Transverse colon (tissue), 4 donors: ENCODE measurements around the gene RPS15. TPM values are rescaled to one million over a fixed set of nuclear protein-coding genes. Genes with fewer than 3 reads are reported as not detected.
A peak's percentile ranks its signal among the peaks of the same experiment; 100 is the strongest.

Experiments used
- DNase-seq: peaks from one replicate; pipeline ENCODE4 v3.0.0-alpha.2; 2019
- H3K27ac ChIP-seq, 4 donors: fragments of 200-600 bp; sonication (generic); 2 replicates each; pipeline ENCODE4 v1.5.1; 2016 to 2018; ENCODE audit warnings: inconsistent platforms in 4 of 4
- H3K27me3 ChIP-seq: fragments of 200-600 bp; sonication (generic); 2 replicates; pipeline ENCODE4 v1.5.1; 2017; ENCODE audit warnings: inconsistent platforms
- H3K36me3 ChIP-seq, 4 donors: fragments of 200-600 bp; sonication (generic); 2 replicates each; pipeline ENCODE4 v1.5.1; 2017 to 2019; ENCODE audit warnings: inconsistent platforms in 4 of 4
- H3K4me1 ChIP-seq, 4 donors: fragments of 200-600 bp; sonication (generic); 2 replicates each; pipeline ENCODE4 v1.5.1; 2017 to 2020; ENCODE audit warnings: inconsistent platforms in 4 of 4
- H3K4me3 ChIP-seq, 4 donors: fragments of 200-600 bp; sonication (generic); 1 replicate in 1 of 4; 2 replicates in 3 of 4; pipeline versions ENCODE4 v1.5.1 to v1.6.1; 2017 to 2019; ENCODE audit warnings: inconsistent platforms in 4 of 4
- H3K9me3 ChIP-seq, 2 donors: fragments of 200-600 bp; sonication (generic); 2 replicates each; pipeline ENCODE4 v1.5.1; 2017 to 2019; ENCODE audit warnings: inconsistent platforms in 2 of 2
- EP300 ChIP-seq: sonication (generic); formaldehyde crosslinking; IDR thresholded peaks from one replicate; pipeline ENCODE4 v1.6.1; 2017; ENCODE audit warnings: antibody characterized with exemption, low read depth
- POLR2A ChIP-seq: fragments of 450-650 bp; IDR thresholded peaks from one replicate; pipeline ENCODE4 v1.6.1; 2016; ENCODE audit warnings: antibody characterized with exemption, mild to moderate bottlenecking, moderate library complexity
- POLR2AphosphoS5 ChIP-seq, 3 donors: sonication (generic); formaldehyde crosslinking; IDR thresholded peaks; one replicate each; pipeline ENCODE4 v1.6.1; 2016; ENCODE audit warnings: antibody characterized with exemption in 3 of 3
- WGBS, 2 donors: methylation state at CpG; one replicate each; pipeline ENCODE4 v1.1.5; 2018; ENCODE audit warnings: low coverage in 1 of 2; 5-methylcytosine and 5-hydroxymethylcytosine counted together
- in situ Hi-C, 4 donors: fragments of 200-750 bp; cut with MboI; loops; one replicate each; pipeline versions ENCODE4 v1.15.0 to v1.15.1; 2017; ENCODE audit warnings: low sequenced_read_pairs in 3 of 4, low pct_ligation_motif_present in 1 of 4, low pct_unique_long_range_greater_than_20kb in 1 of 4
- intact Hi-C: fragments of 100-400 bp; cut with DNase I; formaldehyde crosslinking; loops from one replicate; pipeline ENCODE4 v1.15.1; 2023; ENCODE audit warnings: low total_unique reads
- total RNA-seq, 4 donors: library from RNA; depleted of rRNA; stranded (reverse); fragments of >200 nt; gene quantifications; one replicate each; pipeline ENCODE4 v1.1.0, GENCODE V29; 2016
- TF ChIP-seq, protein P1 (sequence below), 5 experiments: fragments of 200-600 bp in 3 of 5; fragments of 450-650 bp in 2 of 5; sonication (generic) in 3 of 5; IDR thresholded peaks; 1 replicate in 2 of 5; 2 replicates in 3 of 5; pipeline ENCODE4 v1.5.1; 2016 to 2017; ENCODE audit warnings: antibody characterized with exemption in 5 of 5, inconsistent platforms in 3 of 5, mild to moderate bottlenecking in 2 of 5, moderate library complexity in 1 of 5

RPS15 gene
- total RNA-seq, 4 donors from 2014 or later = 1,367 to 2,740 (median 2,511) TPM

GRCh38 chr19:1416014-1416841 is 22.0 kb upstream of the RPS15 start:
- Histone ChIP-seq H3K9me3 (no peaks in the 10 kb centered on the region), H3K36me3 (peaks cover 0 to 18% (median 5%) of the 10 kb centered on the region in 4 donors), H3K27me3 (no peaks in the 10 kb centered on the region), H3K27ac (peak overlapping the region; percentile 65 to 82 (median 78)), H3K4me1 (peaks cover 29 to 52% (median 46%) of the 10 kb centered on the region in 4 donors), H3K4me3 (peak overlapping the region in 1 of 4 donors; percentile 16)
- 71% methylated on average over 25 of the region's 28 CpGs; no CpG with 5 or more reads in 1 of the 2 donors for WGBS, 2 donors
- no peak for DNase-seq
- in situ Hi-C loops = no loop called here
- intact Hi-C loops = no loop called here
- TF ChIP-seq POLR2AphosphoS5 (IDR thresholded peaks at IDR 0.05) (no peak), POLR2A (no peak), EP300 (no peak)
- TF ChIP-seq, protein P1, sequence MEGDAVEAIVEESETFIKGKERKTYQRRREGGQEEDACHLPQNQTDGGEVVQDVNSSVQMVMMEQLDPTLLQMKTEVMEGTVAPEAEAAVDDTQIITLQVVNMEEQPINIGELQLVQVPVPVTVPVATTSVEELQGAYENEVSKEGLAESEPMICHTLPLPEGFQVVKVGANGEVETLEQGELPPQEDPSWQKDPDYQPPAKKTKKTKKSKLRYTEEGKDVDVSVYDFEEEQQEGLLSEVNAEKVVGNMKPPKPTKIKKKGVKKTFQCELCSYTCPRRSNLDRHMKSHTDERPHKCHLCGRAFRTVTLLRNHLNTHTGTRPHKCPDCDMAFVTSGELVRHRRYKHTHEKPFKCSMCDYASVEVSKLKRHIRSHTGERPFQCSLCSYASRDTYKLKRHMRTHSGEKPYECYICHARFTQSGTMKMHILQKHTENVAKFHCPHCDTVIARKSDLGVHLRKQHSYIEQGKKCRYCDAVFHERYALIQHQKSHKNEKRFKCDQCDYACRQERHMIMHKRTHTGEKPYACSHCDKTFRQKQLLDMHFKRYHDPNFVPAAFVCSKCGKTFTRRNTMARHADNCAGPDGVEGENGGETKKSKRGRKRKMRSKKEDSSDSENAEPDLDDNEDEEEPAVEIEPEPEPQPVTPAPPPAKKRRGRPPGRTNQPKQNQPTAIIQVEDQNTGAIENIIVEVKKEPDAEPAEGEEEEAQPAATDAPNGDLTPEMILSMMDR (IDR thresholded peaks at IDR 0.05) = no peak

DNA sequence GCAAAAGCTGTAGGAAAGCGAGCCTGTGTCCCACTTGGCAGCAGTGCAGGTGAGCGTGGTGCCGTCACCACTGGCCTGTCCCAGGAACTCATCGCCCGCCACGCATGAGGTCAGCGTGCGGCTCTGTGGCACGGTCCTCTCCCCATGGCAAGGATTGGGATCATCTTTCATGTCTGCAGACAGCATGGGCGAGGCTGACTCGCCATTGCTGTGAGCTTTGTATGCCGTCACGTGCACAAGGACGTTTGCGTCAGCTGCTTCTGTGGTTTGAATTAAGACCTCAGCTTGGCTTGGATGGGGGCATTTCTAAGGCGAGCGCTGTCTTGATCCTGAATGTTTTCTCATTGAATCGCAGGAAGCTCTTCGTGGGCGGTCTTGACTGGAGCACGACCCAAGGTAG is 21.1 kb upstream of the RPS15 start:
- intact Hi-C loops = no loop called here
- H3K9me3 ChIP-seq = no peaks in the 10 kb centered on the region
- DNase-seq = no peak
- no peak overlapping the region for H3K4me3 ChIP-seq
- 88% methylated on average over 21 of the region's 21 CpGs; no CpG with 5 or more reads in 1 of the 2 donors for WGBS, 2 donors
- no peaks in the 10 kb centered on the region for H3K27me3 ChIP-seq
- H3K36me3 ChIP-seq = peaks cover 0 to 20% (median 5%) of the 10 kb centered on the region in 4 donors
- H3K27ac ChIP-seq = peak overlapping the region in 1 of 4 donors; percentile 77
- peaks cover 23 to 43% (median 38%) of the 10 kb centered on the region in 4 donors for H3K4me1 ChIP-seq
- TF ChIP-seq POLR2A = no peak
- no peak for TF ChIP-seq POLR2AphosphoS5 (IDR thresholded peaks at IDR 0.05)
- no peak for TF ChIP-seq EP300
- TF ChIP-seq, protein P1 (IDR thresholded peaks at IDR 0.05) = no peak
- in situ Hi-C loops = no loop called here

DNA sequence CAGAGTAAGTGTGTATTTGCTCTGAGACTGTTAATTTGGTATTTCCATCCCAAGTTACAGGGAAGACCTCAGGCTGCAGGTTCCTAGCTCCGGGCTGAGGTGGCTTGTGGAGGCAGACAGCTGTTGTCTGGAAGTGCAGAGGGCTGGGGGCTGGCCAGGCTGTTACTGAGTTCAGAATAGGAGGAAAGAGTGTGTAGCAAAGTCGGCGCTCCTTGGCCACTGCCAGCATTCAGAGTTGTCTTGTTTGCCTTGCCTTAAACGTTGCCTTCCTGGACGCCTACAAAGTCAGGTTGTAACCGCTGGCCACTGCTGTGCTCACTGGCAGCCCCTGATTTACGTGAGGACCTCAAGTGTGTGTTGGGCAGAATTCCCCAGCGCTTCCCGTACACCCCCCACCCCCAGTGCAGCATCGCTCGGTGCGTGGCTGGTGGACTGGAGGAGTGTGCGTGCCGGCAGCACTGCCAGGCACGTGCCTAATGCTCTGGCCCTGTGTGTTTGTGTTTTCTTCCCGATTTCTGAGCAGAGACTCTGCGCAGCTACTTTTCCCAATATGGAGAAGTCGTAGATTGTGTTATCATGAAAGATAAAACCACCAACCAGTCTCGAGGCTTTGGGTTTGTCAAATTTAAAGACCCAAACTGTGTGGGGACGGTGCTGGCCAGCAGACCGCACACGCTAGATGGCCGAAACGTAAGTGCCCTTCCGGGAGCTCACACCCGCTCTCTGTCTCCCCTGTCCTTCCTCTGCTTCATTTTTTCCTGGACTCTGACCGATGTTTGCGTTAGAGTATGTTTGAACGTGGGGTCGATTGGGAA is 20.3 kb upstream of the RPS15 start:
- no peaks in the 10 kb centered on the region for H3K9me3 ChIP-seq
- TF ChIP-seq POLR2A (no peak), POLR2AphosphoS5 (IDR thresholded peaks at IDR 0.05) (no peak), EP300 (no peak)
- TF ChIP-seq, protein P1 (IDR thresholded peaks at IDR 0.05) = no peak
- peaks cover 0 to 22% (median 9%) of the 10 kb centered on the region in 4 donors for H3K36me3 ChIP-seq
- in situ Hi-C loops = no loop called here
- DNase-seq = no peak
- 85 to 86% methylated on average over 14 to 30 of the region's 30 CpGs for WGBS, 2 donors
- H3K4me1 ChIP-seq = peaks cover 23 to 37% (median 31%) of the 10 kb centered on the region in 4 donors
- H3K27me3 ChIP-seq = no peaks in the 10 kb centered on the region
- no peak overlapping the region for H3K4me3 ChIP-seq
- H3K27ac ChIP-seq = peak overlapping the region in 2 of 4 donors; percentile 28 to 77
- intact Hi-C loops = no loop called here

DNA sequence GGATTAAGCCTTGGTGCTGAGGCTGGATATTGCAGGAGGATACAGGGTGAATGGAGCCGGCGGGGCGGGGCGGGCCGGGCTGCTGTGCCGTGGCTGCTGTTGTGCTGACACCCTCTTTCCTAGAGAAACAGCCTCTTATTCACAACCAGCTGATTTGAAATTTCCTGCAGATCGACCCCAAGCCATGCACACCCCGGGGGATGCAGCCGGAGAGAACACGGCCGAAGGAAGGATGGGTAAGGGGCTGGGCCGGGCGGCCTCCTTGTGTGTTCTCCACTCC is 19.8 kb upstream of the RPS15 start:
- no peak for DNase-seq
- whole genome bisulfite sequencing, 2 donors = 92% methylated on average over 13 of the region's 13 CpGs; no CpG with 5 or more reads in 1 of the 2 donors
- H3K27me3 ChIP-seq = no peaks in the 10 kb centered on the region
- peak overlapping the region in 1 of 4 donors; percentile 28 for H3K27ac ChIP-seq
- peaks cover 23 to 37% (median 31%) of the 10 kb centered on the region in 4 donors for H3K4me1 ChIP-seq
- TF ChIP-seq, protein P1 (IDR thresholded peaks at IDR 0.05) = no peak
- TF ChIP-seq POLR2AphosphoS5 (IDR thresholded peaks at IDR 0.05) (no peak), EP300 (no peak), POLR2A (no peak)
- peaks cover 0 to 27% (median 11%) of the 10 kb centered on the region in 4 donors for H3K36me3 ChIP-seq
- H3K4me3 ChIP-seq = no peak overlapping the region
- in situ Hi-C loops (no loop called here), intact Hi-C loops (no loop called here)
- H3K9me3 ChIP-seq = no peaks in the 10 kb centered on the region
